Ovary (tissue), 9 donors: Measurements from ENCODE around the gene ANKRD53. TPM values are rescaled to one million over a fixed set of nuclear protein-coding genes. Genes with fewer than 3 reads are reported as not detected.
A peak's percentile ranks its signal among the peaks of the same experiment; 100 is the strongest.
"Not testable (repeated sequence)": the region's sequence is repeated elsewhere in the genome, so short reads cannot be mapped to it uniquely, and the experiment has no call there.

ENCODE experiments used
- DNase-seq, 5 donors: peaks; one replicate each; pipeline ENCODE4 v3.0.0-alpha.2; 2019 to 2020
- H3K27ac ChIP-seq, 2 donors: fragments of 200-600 bp; one replicate each; pipeline versions ENCODE4 v1.5.1 to v1.8.0; 2019 to 2022
- H3K27me3 ChIP-seq: fragments of 200-600 bp; one replicate; pipeline ENCODE4 v1.8.0; 2022
- H3K36me3 ChIP-seq: fragments of 200-600 bp; sonication (generic); one replicate; pipeline ENCODE4 v1.5.1; 2019
- H3K4me1 ChIP-seq: one replicate; pipeline ENCODE4 v1.8.1; 2013; ENCODE audit warnings: mild to moderate bottlenecking, moderate library complexity; ENCODE audit not compliant: insufficient read depth
- H3K4me3 ChIP-seq: fragments of 200-600 bp; sonication (generic); one replicate; pipeline ENCODE4 v1.5.1; 2017
- H3K9me3 ChIP-seq, 2 donors: fragments of 200-600 bp in 1 of 2; sonication (generic) in 1 of 2; one replicate each; pipeline versions ENCODE4 v1.5.1 to v1.8.1; 2013 to 2019; ENCODE audit warnings: mild to moderate bottlenecking in 1 of 2, moderate library complexity in 1 of 2
- CTCF ChIP-seq, 3 donors: fragments of 450-650 bp in 2 of 3; fragments of 200-600 bp in 1 of 3; IDR thresholded peaks; one replicate each; pipeline versions ENCODE4 v1.5.1 to v1.8.0; 2016 to 2022; ENCODE audit warnings: antibody characterized with exemption in 3 of 3, mild to moderate bottlenecking in 1 of 3
- EP300 ChIP-seq: sonication (generic); formaldehyde crosslinking; IDR thresholded peaks from one replicate; pipeline ENCODE4 v1.6.1; 2017; ENCODE audit warnings: antibody characterized with exemption
- POLR2A ChIP-seq: fragments of 450-650 bp; IDR thresholded peaks from one replicate; pipeline ENCODE4 v1.6.1; 2017; ENCODE audit warnings: antibody characterized with exemption, mild to moderate bottlenecking, moderate library complexity
- WGBS, 3 donors: extraction: QIAGEN DNeasy Blood & Tissue Kit in 1 of 3; methylation state at CpG; one replicate each; pipeline versions ENCODE4 v1.1.5 to v1.1.7; 2013 to 2017; 5-methylcytosine and 5-hydroxymethylcytosine counted together
- intact Hi-C, 4 donors: fragments of 100-400 bp; cut with DNase I; formaldehyde crosslinking; loops; one replicate each; pipeline versions ENCODE4 v1.11.0 to v1.15.1; 2022 to 2023
- polyA plus RNA-seq, 2 donors: library from polyadenylated mRNA; stranded (reverse); fragments of 200-250 nt in 1 of 2; fragments of 350-450 nt in 1 of 2; fragmentation: Illumina TruSeq in 1 of 2; extraction: RNeasy Lipid Tissue Mini Kit (QIAGEN cat#74804) in 1 of 2; gene quantifications; one replicate each; pipeline ENCODE4 v1.2.3, GENCODE V29; 2013 to 2014
- total RNA-seq, 7 donors: library from RNA; depleted of rRNA in 2 of 7; stranded (reverse); fragments of >200 nt in 2 of 7; fragmentation: NEBNext Ultra II Directional in 3 of 7; extraction: Animal tissue kit (Norgen Biotek cat#: 25700) in 3 of 7; gene quantifications; one replicate each; pipeline versions ENCODE4 v1.1.0 to v1.2.4, GENCODE V29; 2016 to 2023
- donor health status: DM: no; HTN: no; CAD: no; lungs with moderate emphysema.
- donor health status: DM: no; HTN: no; CAD: no.
- donor health status: Bipolar disorder and iron deficiency.
- donor health status: DM: yes; HTN: yes; CAD: no.
- donor health status: DM: no; HTN: no; CAD: no.
- donor health status: DM: yes; HTN: yes; CAD: no.

ANKRD53 gene
- total and polyA plus RNA-seq, 9 donors: 2.0 to 8.3 (median 3.9) TPM

GRCh38 chr2:70994699-70995425, 16.4 kb downstream of the ANKRD53 start, which contains the start of gene TEX261:
Gene TEX261, minus strand, starts transcription at chr2:70994873. Its CDS starts 116 bp downstream, at chr2:70994757.
- Histone ChIP-seq H3K4me3 (peak within 1 kb of the TSS; percentile 99), H3K4me1 (peaks cover 9% of the 10 kb centered on the region), H3K36me3 (no peaks in the 10 kb centered on the region), H3K27me3 (no peaks in the 10 kb centered on the region), H3K9me3 (no peaks in the 10 kb centered on the region), H3K27ac (peak within 1 kb of the TSS; percentile 71 to 90)
- intact Hi-C loops: loop anchor here in 1 of 4 donors (10.0 kb wide), 1 partner anchor 140 kb away; the partner anchor contains the start of genes MCEE and MPHOSPH10
- TF ChIP-seq CTCF (IDR thresholded peaks at IDR 0.05): peak in 2 of 3 donors; percentile 70 to 78
- peak; percentile 35 for TF ChIP-seq POLR2A
- no peak for TF ChIP-seq EP300
- DNase-seq: peak; percentile 74 to 91 (median 84)
- 0 to 1% (median 1%) methylated on average over 19 to 65 of the region's 65 CpGs for WGBS, 3 donors

- intact Hi-C loops: loop anchor here in 1 of 4 donors (10.0 kb wide), 1 partner anchor 139 kb away; the partner anchor contains the start of genes MCEE and MPHOSPH10
- WGBS, 3 donors: 2% methylated on average over 11 of the region's 11 CpGs
- Histone ChIP-seq H3K9me3 (no peaks in the 10 kb centered on the region), H3K4me3 (peak overlapping the region; percentile 99), H3K27ac (no peak overlapping the region), H3K4me1 (peaks cover 9% of the 10 kb centered on the region), H3K36me3 (no peaks in the 10 kb centered on the region), H3K27me3 (no peaks in the 10 kb centered on the region)
- DNase-seq: no peak
- no peak for TF ChIP-seq POLR2A
Observed at GRCh38 chr2:70995426-70995729, 16.9 kb downstream of the ANKRD53 start.

DNA sequence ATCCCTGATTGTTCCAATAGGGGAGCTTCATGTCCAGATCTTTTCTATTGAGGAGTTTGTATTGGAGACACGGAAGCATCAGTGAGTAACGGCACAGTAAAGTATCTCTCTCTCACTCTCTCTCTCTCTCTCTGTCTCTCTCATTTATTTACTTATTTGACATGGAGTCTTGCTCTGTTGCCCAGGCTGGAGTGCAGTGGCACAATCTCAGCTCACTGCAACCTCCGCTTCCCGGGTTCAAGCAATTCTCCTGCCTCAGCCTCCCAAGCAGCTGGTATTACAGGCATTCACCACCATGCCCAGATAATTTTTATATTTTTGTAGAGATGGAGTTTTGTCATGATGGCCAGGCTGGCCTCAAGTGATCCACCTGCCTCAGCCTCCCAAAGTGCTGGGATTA, 20.5 kb downstream of the ANKRD53 start:
- WGBS, 3 donors: 82 to 86% (median 85%) methylated on average over 4 of the region's 4 CpGs
- not testable (repeated sequence) for H3K4me1 ChIP-seq, H3K27me3 ChIP-seq, H3K27ac ChIP-seq, H3K36me3 ChIP-seq, H3K4me3 ChIP-seq, DNase-seq, H3K9me3 ChIP-seq
- intact Hi-C loops: loop anchor here in 1 of 4 donors (10.0 kb wide), 1 partner anchor 136 kb away; the partner anchor contains the start of genes MCEE and MPHOSPH10

DNA sequence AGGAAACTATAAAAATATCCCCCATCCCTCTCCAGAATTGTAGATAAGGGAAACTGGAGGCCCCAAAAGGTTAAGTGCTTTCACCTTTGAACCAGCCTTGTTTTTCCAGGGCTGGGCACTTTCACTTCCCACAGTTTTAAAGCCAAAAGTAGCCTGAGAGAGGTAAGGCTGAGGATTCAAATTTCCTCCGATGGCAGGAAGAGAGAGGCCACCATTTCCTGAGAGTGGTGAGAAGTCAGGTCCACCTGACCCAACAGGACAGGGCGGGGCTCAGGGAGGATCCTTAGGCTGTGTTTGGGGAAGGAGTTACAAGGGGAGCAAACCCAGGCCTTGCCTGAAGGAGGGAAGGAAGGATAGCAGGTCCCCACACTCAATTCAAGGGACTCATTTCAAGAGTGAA, 20.9 kb downstream of the ANKRD53 start:
- Histone ChIP-seq H3K27me3 (no peaks in the 10 kb centered on the region), H3K9me3 (no peaks in the 10 kb centered on the region), H3K4me1 (peaks cover 4% of the 10 kb centered on the region), H3K27ac (no peak overlapping the region), H3K36me3 (no peaks in the 10 kb centered on the region), H3K4me3 (no peak overlapping the region)
- TF ChIP-seq EP300 (no peak), POLR2A (no peak), CTCF (IDR thresholded peaks at IDR 0.05) (no peak)
- 59 to 67% (median 62%) methylated on average over 2 of the region's 2 CpGs for WGBS, 3 donors
- intact Hi-C loops: loop anchor here in 1 of 4 donors (10.0 kb wide), 1 partner anchor 135 kb away; the partner anchor contains the start of genes MCEE and MPHOSPH10
- peak in 1 of 5 donors; percentile 8 for DNase-seq

DNA sequence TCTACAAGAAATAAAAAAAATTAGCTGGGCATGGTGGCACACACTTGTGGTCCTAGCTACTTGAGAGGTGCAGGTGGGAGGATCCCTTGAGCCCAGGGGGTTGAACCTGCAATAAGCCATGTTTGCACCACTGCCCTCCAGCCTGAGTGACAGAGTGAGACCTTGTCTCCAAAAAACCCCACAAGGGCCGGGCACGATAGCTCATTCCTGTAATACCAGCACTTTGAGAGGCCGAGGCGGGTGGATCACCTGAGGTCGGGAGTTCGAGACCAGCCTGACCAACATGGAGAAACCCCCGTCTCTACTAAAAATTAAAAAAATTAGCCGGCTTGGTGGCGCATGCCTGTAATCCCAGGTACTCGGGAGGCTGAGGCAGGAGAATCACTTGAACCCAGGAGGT, 21.5 kb downstream of the ANKRD53 start:
- intact Hi-C loops: loop anchor here in 1 of 4 donors (10.0 kb wide), 1 partner anchor 135 kb away; the partner anchor contains the start of genes MCEE and MPHOSPH10
- WGBS, 3 donors: 92 to 95% (median 95%) methylated on average over 10 of the region's 10 CpGs
- not testable (repeated sequence) for H3K4me3 ChIP-seq, H3K9me3 ChIP-seq, H3K27ac ChIP-seq, H3K36me3 ChIP-seq, H3K4me1 ChIP-seq, H3K27me3 ChIP-seq
- peak in 2 of 5 donors; percentile 5 to 14 for DNase-seq
